ENCODE measurements around the gene ZFAND4.
"Not testable (repeated sequence)": the region's sequence is repeated elsewhere in the genome, so short reads cannot be mapped to it uniquely, and the experiment has no call there.

DNA sequence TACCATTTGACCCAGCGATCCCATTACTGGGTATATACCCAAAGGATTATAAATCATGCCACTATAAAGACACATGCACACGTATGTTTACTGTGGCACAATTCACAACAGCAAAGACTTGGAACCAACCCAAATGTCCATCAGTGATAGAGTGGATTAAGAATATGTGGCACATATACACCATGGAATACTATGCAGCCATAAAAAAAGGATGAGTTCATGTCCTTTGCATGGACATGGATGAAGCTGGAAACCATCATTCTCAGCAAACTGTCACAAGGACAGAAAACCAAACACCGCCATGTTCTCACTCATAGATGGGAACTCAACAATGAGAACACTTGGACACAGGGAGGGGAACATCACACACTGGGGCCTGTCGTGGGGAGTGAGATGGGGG, 1.3 kb downstream of the ZFAND4 start:
- TF ChIP-seq, protein P1, sequence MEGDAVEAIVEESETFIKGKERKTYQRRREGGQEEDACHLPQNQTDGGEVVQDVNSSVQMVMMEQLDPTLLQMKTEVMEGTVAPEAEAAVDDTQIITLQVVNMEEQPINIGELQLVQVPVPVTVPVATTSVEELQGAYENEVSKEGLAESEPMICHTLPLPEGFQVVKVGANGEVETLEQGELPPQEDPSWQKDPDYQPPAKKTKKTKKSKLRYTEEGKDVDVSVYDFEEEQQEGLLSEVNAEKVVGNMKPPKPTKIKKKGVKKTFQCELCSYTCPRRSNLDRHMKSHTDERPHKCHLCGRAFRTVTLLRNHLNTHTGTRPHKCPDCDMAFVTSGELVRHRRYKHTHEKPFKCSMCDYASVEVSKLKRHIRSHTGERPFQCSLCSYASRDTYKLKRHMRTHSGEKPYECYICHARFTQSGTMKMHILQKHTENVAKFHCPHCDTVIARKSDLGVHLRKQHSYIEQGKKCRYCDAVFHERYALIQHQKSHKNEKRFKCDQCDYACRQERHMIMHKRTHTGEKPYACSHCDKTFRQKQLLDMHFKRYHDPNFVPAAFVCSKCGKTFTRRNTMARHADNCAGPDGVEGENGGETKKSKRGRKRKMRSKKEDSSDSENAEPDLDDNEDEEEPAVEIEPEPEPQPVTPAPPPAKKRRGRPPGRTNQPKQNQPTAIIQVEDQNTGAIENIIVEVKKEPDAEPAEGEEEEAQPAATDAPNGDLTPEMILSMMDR (optimal IDR thresholded peaks at IDR 0.05 in 1 of 3, IDR thresholded peaks at IDR 0.05 in 1 of 3, conservative IDR thresholded peaks at IDR 0.05 in 1 of 3; ENCODE audit: extremely low read depth in 1 of 3, insufficient read depth in 2 of 3, low read length in 3 of 3), result not testable (repeated sequence)
- not testable (repeated sequence) for TF ChIP-seq EZH2 (IDR thresholded peaks at IDR 0.05; ENCODE audit: low read length)
